NCI-H510A (cell line): ENCODE results near the gene SIK1.

Experiments
- DNase-seq: peaks from one replicate; lab custom pipeline; 2025; lab: John Stamatoyannopoulos, UW

SIK1 gene

DNA sequence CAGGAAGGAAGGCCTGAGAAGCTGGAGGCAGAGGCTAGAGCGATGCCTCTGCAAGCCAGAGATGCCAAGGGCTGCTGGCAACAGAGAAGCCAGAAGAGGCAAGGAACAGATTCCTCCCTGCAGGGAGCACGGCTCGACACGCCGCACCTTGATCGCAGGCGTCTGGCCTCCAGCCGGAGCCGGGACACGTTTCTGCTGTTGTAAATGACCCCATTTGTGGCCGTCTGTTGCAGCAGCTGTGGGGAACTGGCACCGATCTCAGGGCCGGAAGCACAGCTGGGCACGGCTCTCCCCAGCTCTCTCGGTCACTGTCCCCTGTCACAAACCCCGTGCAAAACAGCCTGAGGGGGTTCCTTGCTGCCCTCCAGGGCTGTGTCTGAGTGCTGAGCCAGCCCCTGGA, 59.6 kb downstream of the SIK1 start:
- no peak for DNase-seq

- DNase-seq = no peak
Measured at GRCh38 chr21:43366656-43367055, 60.3 kb downstream of the SIK1 start.

DNA sequence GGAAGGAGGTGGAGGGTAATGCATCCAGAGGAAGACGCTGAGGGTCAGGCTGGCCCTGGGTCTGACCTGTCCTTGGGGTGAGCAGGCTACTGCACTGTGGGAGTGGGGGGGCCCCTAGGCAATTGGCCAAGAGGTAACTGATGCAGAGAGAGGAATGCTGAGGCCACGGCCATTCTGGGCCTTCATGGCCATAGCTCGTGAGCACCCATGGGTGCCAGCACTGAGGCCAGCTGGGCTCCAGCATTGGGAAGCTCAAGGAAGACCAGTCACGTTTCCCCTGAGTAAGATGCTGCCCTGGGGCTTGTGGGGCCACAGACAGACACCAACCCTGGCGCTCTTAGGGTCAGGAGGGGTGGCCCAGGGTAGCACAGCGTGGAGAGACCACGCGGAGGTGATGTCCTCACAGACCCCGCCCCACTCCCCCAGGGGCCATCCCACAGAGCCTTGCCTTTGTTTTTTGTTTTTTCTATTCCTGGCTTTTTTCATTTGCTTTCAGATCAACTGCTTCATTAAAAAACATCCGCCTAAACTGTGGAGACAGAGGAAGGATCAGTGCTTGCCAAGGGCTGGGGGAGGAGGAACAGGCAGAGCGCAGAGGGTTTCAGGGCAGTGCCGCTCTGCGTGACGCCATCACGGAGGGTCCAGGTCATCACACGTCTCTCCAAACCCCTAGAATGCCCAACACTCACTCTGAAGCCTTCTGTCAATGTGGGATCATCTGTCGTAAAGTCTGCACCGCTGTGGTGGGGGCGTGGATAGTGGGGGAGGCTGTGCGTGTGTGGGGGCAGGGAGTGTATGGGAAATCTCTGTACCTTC, 61.1 kb downstream of the SIK1 start:
- no peak for DNase-seq

DNA sequence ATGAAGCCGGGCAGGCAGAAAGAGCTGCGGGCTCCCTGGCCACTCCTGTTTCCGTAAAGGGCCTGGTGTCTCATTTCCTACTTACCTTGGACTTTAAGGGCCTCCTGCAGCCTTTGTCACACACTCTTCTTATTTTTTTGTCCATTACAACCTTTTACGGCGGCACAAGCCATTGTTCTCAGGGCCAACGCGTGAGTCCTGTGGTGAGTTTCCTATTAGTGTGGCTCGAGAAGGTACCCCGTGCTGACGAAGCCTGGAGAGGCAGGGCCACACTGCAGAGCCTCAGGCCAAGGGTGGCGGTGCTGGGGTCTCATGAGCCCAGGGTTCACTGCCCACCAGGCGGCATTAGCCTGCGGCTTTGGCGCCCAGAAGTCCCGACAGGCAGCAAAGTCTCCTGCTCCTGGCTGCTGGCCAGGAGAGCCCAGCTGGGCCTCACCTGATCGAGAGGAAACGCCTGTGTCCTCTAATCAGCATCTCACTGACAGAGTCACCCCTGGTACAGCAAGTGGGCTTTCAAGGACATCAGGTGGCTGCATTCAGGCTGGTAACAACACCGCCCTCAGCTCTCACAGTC, 62.0 kb downstream of the SIK1 start:
- peak; percentile 40 for DNase-seq
